Right lobe of liver (tissue), 4 donors: ENCODE data around the gene CDC42BPB.

Experiments
- CTCF ChIP-seq, 4 donors: fragments of 200-600 bp in 3 of 4; fragments of 450-650 bp in 1 of 4; IDR thresholded peaks; one replicate each; pipeline versions ENCODE4 v1.5.1 to v1.8.0; 2016 to 2022; ENCODE audit warnings: antibody characterized with exemption in 4 of 4, mild to moderate bottlenecking in 2 of 4
- POLR2A ChIP-seq: fragments of 450-650 bp; IDR thresholded peaks from one replicate; pipeline ENCODE4 v1.6.1; 2017; ENCODE audit warnings: antibody characterized with exemption, mild to moderate bottlenecking
- donor health status: DM: no; HTN: no; CAD: no.
- donor health status: DM: no; HTN: no; CAD: no.
- donor health status: DM: no; HTN: yes; CAD: no.

- TF ChIP-seq CTCF (IDR thresholded peaks at IDR 0.05) (no peak), POLR2A (no peak)
Observed at GRCh38 chr14:103003351-103003615, 54.1 kb downstream of the CDC42BPB start.
